MM.1S (cell line): Measurements from ENCODE around the gene CFAP69.

Experiments used
- EZH2phosphoT487 ChIP-seq: fragments of 300-600 bp; sonication (generic); IDR thresholded peaks from 2 replicates; pipeline ENCODE4 v1.6.1; 2018; ENCODE audit warnings: antibody characterized with exemption, low read length
- TF ChIP-seq, protein P1 (sequence below): fragments of 300-600 bp; sonication (generic); IDR thresholded peaks from 2 replicates; pipeline ENCODE4 v1.5.1; 2016; ENCODE audit warnings: antibody characterized with exemption, low read length, mixed read lengths

DNA sequence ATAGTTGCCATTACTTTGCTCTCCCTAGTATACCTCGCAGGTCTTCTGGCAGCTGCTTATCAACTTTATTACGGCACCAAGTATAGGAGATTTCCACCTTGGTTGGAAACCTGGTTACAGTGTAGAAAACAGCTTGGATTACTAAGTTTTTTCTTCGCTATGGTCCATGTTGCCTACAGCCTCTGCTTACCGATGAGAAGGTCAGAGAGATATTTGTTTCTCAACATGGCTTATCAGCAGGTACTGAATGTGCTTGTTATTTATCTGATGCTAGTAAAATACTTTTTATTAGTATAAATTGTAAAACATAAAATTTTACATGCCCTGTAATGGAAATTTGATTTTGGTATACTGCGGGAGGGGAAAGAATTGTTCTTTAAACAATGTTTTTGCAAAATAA, 17.7 kb upstream of the CFAP69 start:
- TF ChIP-seq, protein P1, sequence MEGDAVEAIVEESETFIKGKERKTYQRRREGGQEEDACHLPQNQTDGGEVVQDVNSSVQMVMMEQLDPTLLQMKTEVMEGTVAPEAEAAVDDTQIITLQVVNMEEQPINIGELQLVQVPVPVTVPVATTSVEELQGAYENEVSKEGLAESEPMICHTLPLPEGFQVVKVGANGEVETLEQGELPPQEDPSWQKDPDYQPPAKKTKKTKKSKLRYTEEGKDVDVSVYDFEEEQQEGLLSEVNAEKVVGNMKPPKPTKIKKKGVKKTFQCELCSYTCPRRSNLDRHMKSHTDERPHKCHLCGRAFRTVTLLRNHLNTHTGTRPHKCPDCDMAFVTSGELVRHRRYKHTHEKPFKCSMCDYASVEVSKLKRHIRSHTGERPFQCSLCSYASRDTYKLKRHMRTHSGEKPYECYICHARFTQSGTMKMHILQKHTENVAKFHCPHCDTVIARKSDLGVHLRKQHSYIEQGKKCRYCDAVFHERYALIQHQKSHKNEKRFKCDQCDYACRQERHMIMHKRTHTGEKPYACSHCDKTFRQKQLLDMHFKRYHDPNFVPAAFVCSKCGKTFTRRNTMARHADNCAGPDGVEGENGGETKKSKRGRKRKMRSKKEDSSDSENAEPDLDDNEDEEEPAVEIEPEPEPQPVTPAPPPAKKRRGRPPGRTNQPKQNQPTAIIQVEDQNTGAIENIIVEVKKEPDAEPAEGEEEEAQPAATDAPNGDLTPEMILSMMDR: no peak
- TF ChIP-seq EZH2phosphoT487: no peak
